Vagina (tissue), 2 donors: Measurements from ENCODE around the gene FAF1. TPM values are rescaled to one million over a fixed set of nuclear protein-coding genes. Genes with fewer than 3 reads are reported as not detected.
A peak's percentile ranks its signal among the peaks of the same experiment; 100 is the strongest.

Source experiments
- DNase-seq, 2 donors: peaks; one replicate each; pipeline ENCODE4 v3.0.0-alpha.2; 2017; ENCODE audit errors: extremely low spot score in 2 of 2
- H3K27ac ChIP-seq: fragments of 200-600 bp; sonication (generic); one replicate; pipeline ENCODE4 v1.5.1; 2019
- H3K27me3 ChIP-seq: fragments of 200-600 bp; sonication (generic); one replicate; pipeline ENCODE4 v1.5.1; 2019
- H3K36me3 ChIP-seq, 2 donors: fragments of 200-600 bp; sonication (generic); one replicate each; pipeline ENCODE4 v1.5.1; 2017 to 2019
- H3K4me1 ChIP-seq: fragments of 200-600 bp; sonication (generic); one replicate; pipeline ENCODE4 v1.5.1; 2019
- H3K4me3 ChIP-seq, 2 donors: fragments of 200-600 bp; sonication (generic); 1 replicate in 1 of 2; 2 replicates in 1 of 2; pipeline ENCODE4 v1.5.1; 2016 to 2019
- H3K9me3 ChIP-seq: fragments of 200-600 bp; sonication (generic); one replicate; pipeline ENCODE4 v1.5.1; 2019
- POLR2A ChIP-seq, 2 donors: fragments of 450-650 bp; IDR thresholded peaks; one replicate each; pipeline ENCODE4 v1.6.1; 2017; ENCODE audit warnings: antibody characterized with exemption in 2 of 2, mild to moderate bottlenecking in 2 of 2, moderate library complexity in 2 of 2
- POLR2AphosphoS5 ChIP-seq, 2 donors: sonication (generic); formaldehyde crosslinking; IDR thresholded peaks; one replicate each; pipeline ENCODE4 v1.9.0; 2017; ENCODE audit warnings: antibody characterized with exemption in 2 of 2, mild to moderate bottlenecking in 2 of 2, low read depth in 1 of 2; ENCODE audit not compliant: insufficient read depth in 1 of 2
- intact Hi-C: fragments of 100-400 bp; cut with DNase I; formaldehyde crosslinking; loops from one replicate; pipeline ENCODE4 v1.15.1; 2023
- total RNA-seq: library from RNA; depleted of rRNA; stranded (reverse); fragments of >200 nt; gene quantifications from one replicate; pipeline ENCODE4 v1.2.3, GENCODE V29; 2016
- TF ChIP-seq, protein P1 (sequence below), 3 experiments: fragments of 450-650 bp in 2 of 3; fragments of 200-600 bp in 1 of 3; sonication (generic) in 1 of 3; IDR thresholded peaks; one replicate each; pipeline ENCODE4 v1.5.1; 2017 to 2019; ENCODE audit warnings: antibody characterized with exemption in 3 of 3, mild to moderate bottlenecking in 2 of 3, moderate library complexity in 2 of 3

The FAF1 gene
- total RNA-seq, 1 donor from 2014 or later: 40.0 TPM

GRCh38 chr1:50793521-50793920, 166.5 kb downstream of the FAF1 start:
- intact Hi-C loops: no loop called here
- H3K27me3 ChIP-seq: no peaks in the 10 kb centered on the region
- TF ChIP-seq POLR2AphosphoS5 (IDR thresholded peaks at IDR 0.05; ENCODE audit: insufficient read depth in 1 of 2, low read depth in 1 of 2): no peak
- no peak for TF ChIP-seq POLR2A (IDR thresholded peaks at IDR 0.05)
- TF ChIP-seq, protein P1, sequence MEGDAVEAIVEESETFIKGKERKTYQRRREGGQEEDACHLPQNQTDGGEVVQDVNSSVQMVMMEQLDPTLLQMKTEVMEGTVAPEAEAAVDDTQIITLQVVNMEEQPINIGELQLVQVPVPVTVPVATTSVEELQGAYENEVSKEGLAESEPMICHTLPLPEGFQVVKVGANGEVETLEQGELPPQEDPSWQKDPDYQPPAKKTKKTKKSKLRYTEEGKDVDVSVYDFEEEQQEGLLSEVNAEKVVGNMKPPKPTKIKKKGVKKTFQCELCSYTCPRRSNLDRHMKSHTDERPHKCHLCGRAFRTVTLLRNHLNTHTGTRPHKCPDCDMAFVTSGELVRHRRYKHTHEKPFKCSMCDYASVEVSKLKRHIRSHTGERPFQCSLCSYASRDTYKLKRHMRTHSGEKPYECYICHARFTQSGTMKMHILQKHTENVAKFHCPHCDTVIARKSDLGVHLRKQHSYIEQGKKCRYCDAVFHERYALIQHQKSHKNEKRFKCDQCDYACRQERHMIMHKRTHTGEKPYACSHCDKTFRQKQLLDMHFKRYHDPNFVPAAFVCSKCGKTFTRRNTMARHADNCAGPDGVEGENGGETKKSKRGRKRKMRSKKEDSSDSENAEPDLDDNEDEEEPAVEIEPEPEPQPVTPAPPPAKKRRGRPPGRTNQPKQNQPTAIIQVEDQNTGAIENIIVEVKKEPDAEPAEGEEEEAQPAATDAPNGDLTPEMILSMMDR (IDR thresholded peaks at IDR 0.05): no peak
- H3K4me1 ChIP-seq: no peaks in the 10 kb centered on the region
- no peak overlapping the region for H3K27ac ChIP-seq
- DNase-seq: no peak
- H3K9me3 ChIP-seq: no peaks in the 10 kb centered on the region
- H3K36me3 ChIP-seq: no peaks in the 10 kb centered on the region
- H3K4me3 ChIP-seq: no peak overlapping the region

- Histone ChIP-seq H3K36me3 (no peaks in the 10 kb centered on the region), H3K27ac (no peak overlapping the region), H3K4me1 (no peaks in the 10 kb centered on the region), H3K9me3 (no peaks in the 10 kb centered on the region), H3K27me3 (no peaks in the 10 kb centered on the region), H3K4me3 (no peak overlapping the region)
- DNase-seq: no peak
- TF ChIP-seq POLR2A (IDR thresholded peaks at IDR 0.05): no peak
- TF ChIP-seq, protein P1 (IDR thresholded peaks at IDR 0.05): no peak
- no peak for TF ChIP-seq POLR2AphosphoS5 (IDR thresholded peaks at IDR 0.05; ENCODE audit: insufficient read depth in 1 of 2, low read depth in 1 of 2)
- intact Hi-C loops: no loop called here
Measured at GRCh38 chr1:50787266-50787665, 172.8 kb downstream of the FAF1 start.

GRCh38 chr1:50783286-50783685, 176.8 kb downstream of the FAF1 start:
- TF ChIP-seq POLR2A (IDR thresholded peaks at IDR 0.05) (no peak), POLR2AphosphoS5 (IDR thresholded peaks at IDR 0.05; ENCODE audit: insufficient read depth in 1 of 2, low read depth in 1 of 2) (no peak)
- TF ChIP-seq, protein P1 (IDR thresholded peaks at IDR 0.05): no peak
- Histone ChIP-seq H3K36me3 (peaks cover 0 to 6% of the 10 kb centered on the region in 2 donors), H3K4me3 (peak overlapping the region in 1 of 2 donors; percentile 28), H3K27me3 (no peaks in the 10 kb centered on the region), H3K27ac (peak overlapping the region; percentile 37), H3K9me3 (no peaks in the 10 kb centered on the region), H3K4me1 (no peaks in the 10 kb centered on the region)
- intact Hi-C loops: no loop called here
- DNase-seq: no peak

- Histone ChIP-seq H3K9me3 (no peaks in the 10 kb centered on the region), H3K4me1 (no peaks in the 10 kb centered on the region), H3K27me3 (no peaks in the 10 kb centered on the region), H3K4me3 (no peak overlapping the region), H3K27ac (no peak overlapping the region), H3K36me3 (peaks cover 0 to 6% of the 10 kb centered on the region in 2 donors)
- TF ChIP-seq POLR2AphosphoS5 (IDR thresholded peaks at IDR 0.05; ENCODE audit: insufficient read depth in 1 of 2, low read depth in 1 of 2) (no peak), POLR2A (IDR thresholded peaks at IDR 0.05) (no peak)
- TF ChIP-seq, protein P1 (IDR thresholded peaks at IDR 0.05): no peak
- intact Hi-C loops: no loop called here
- no peak for DNase-seq
Measured at GRCh38 chr1:50780797-50781196, 179.3 kb downstream of the FAF1 start.

DNA sequence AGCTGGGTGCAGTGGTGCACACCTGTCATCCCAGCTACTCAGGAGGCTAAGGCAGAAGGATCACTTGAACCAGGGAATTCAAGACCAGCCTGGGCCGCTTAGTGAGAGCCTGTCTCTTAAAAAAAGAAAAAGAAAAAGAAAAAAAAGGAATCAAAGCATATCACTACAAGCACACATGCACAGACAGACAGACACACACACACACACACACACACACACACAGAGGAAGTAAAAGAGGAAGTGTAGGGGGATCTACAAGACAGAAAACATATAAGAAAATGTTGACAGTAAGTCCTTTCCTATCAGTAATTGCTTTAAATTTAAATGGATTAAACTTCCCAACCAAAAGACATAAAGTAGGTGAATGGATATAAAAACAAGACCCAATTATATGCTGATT, 180.3 kb downstream of the FAF1 start:
- H3K27me3 ChIP-seq: no peaks in the 10 kb centered on the region
- TF ChIP-seq POLR2AphosphoS5 (IDR thresholded peaks at IDR 0.05; ENCODE audit: insufficient read depth in 1 of 2, low read depth in 1 of 2): no peak
- TF ChIP-seq, protein P1 (IDR thresholded peaks at IDR 0.05): no peak
- no peak overlapping the region for H3K27ac ChIP-seq
- H3K9me3 ChIP-seq: no peaks in the 10 kb centered on the region
- no peaks in the 10 kb centered on the region for H3K4me1 ChIP-seq
- peaks cover 0 to 6% of the 10 kb centered on the region in 2 donors for H3K36me3 ChIP-seq
- no peak for DNase-seq
- intact Hi-C loops: no loop called here
- no peak overlapping the region for H3K4me3 ChIP-seq
